A549 (cell line): Measurements from ENCODE around the gene GNG2. TPM values are rescaled to one million over a fixed set of nuclear protein-coding genes. Genes with fewer than 3 reads are reported as not detected.

ENCODE experiments used
- ATAC-seq, 2 experiments: fragments of 200-7000 bp in 1 of 2; fragments of >200 bp in 1 of 2; cut with Nextera tagmentation in 1 of 2; cut with Tn5 transposase in 1 of 2; 3 replicates each; pipeline versions ENCODE4 v1.8.0 to v1.9.1; 2018 to 2020; ENCODE audit warnings: mild to moderate bottlenecking in 1 of 2, moderate library complexity in 1 of 2
- CTCF ChIA-PET: fragments of 300-600 bp; sonication (Branson Sonifier 250); formaldehyde crosslinking; extraction: SDS; loops from one replicate; lab custom pipeline; 2021; ENCODE audit warnings: antibody characterized with exemption, inconsistent platforms; lab: Yijun Ruan, JAX
- POLR2A ChIA-PET: fragments of 350-600 bp; formaldehyde crosslinking; extraction: SDS; loops from one replicate; lab custom pipeline; 2021; ENCODE audit warnings: antibody characterized with exemption, inconsistent platforms; lab: Yijun Ruan, JAX
- DNase-seq, 2 experiments: peaks; one replicate each; pipeline versions ENCODE4 v3.0.0 to v3.0.0-alpha.2; 2011 to 2016; ENCODE audit warnings: low read depth in 1 of 2, low spot score in 1 of 2
- FAIRE-seq: peaks from 2 replicates; lab custom pipeline; 2011; peaks lifted over from hg19 to GRCh38; lab: Jason Lieb, UNC
- H3K27ac ChIP-seq, 2 experiments: fragments of >200 bp; sonication (Bioruptor Twin); formaldehyde crosslinking; 3 replicates each; pipeline ENCODE4 v1.5.1; 2016 to 2017
- H3K4me1 ChIP-seq: fragments of >200 bp; sonication (Bioruptor Twin); formaldehyde crosslinking; 3 replicates; pipeline ENCODE4 v1.6.1; 2016
- H3K4me2 ChIP-seq: fragments of >200 bp; sonication (Bioruptor Twin); formaldehyde crosslinking; 3 replicates; pipeline ENCODE4 v1.6.1; 2016
- H3K4me3 ChIP-seq: fragments of >200 bp; sonication (Bioruptor Twin); formaldehyde crosslinking; 3 replicates; pipeline ENCODE4 v1.5.1; 2016
- H3K9me3 ChIP-seq: fragments of >200 bp; sonication (Bioruptor Twin); formaldehyde crosslinking; 3 replicates; pipeline ENCODE4 v1.6.1; 2016
- BCL3 ChIP-seq: fragments of >200 bp; sonication (Bioruptor Twin); formaldehyde crosslinking; IDR thresholded peaks from 3 replicates; pipeline ENCODE4 v1.6.1; 2016
- BHLHE40 ChIP-seq: IDR thresholded peaks from 2 replicates; pipeline ENCODE4 v1.6.1; 2012; ENCODE audit warnings: low read depth, low read length, inconsistent platforms
- CBX8 ChIP-seq: fragments of 200-600 bp; sonication (generic); IDR thresholded peaks from 2 replicates; pipeline ENCODE4 v1.6.1; 2016
- CTCF ChIP-seq: fragments of >200 bp; sonication (Bioruptor Twin); formaldehyde crosslinking; IDR thresholded peaks from 3 replicates; pipeline ENCODE4 v1.5.1; 2016
- EHMT2 ChIP-seq: fragments of 200-600 bp; sonication (generic); IDR thresholded peaks from 2 replicates; pipeline ENCODE4 v1.6.1; 2016; ENCODE audit warnings: antibody characterized with exemption, low read depth, mild to moderate bottlenecking, moderate library complexity
- FOSB ChIP-seq: fragments of 250-450 bp; sonication (Bioruptor Pico); IDR thresholded peaks from 2 replicates; pipeline ENCODE4 v1.5.0; 2020; ENCODE audit warnings: mild to moderate bottlenecking, moderate library complexity
- FOXS1 ChIP-seq: fragments of 250-450 bp; sonication (Bioruptor Pico); IDR thresholded peaks from 2 replicates; pipeline ENCODE4 v1.5.0; 2020; ENCODE audit warnings: mild to moderate bottlenecking, moderate library complexity
- GATA3 ChIP-seq: IDR thresholded peaks from 2 replicates; pipeline ENCODE4 v1.6.1; 2012; ENCODE audit warnings: borderline replicate concordance
- HMGXB4 ChIP-seq: fragments of 250-450 bp; sonication (Bioruptor Pico); IDR thresholded peaks from 2 replicates; pipeline ENCODE4 v1.5.0; 2021; ENCODE audit warnings: mild to moderate bottlenecking, moderate library complexity, borderline replicate concordance
- HOXA7 ChIP-seq: fragments of 250-450 bp; sonication (Bioruptor Pico); IDR thresholded peaks from 2 replicates; pipeline ENCODE4 v1.5.0; 2020; ENCODE audit warnings: mild to moderate bottlenecking, moderate library complexity
- MAFK ChIP-seq: fragments of 450-650 bp; IDR thresholded peaks from 2 replicates; pipeline ENCODE4 v1.6.1; 2014; ENCODE audit not compliant: partially characterized antibody
- MYC ChIP-seq: IDR thresholded peaks from 2 replicates; pipeline ENCODE4 v1.6.1; 2012; ENCODE audit warnings: mild to moderate bottlenecking, inconsistent platforms, low read length, improper control_type of control experiment, borderline replicate concordance
- NR3C1 ChIP-seq: fragments of >200 bp; sonication (Bioruptor Twin); formaldehyde crosslinking; IDR thresholded peaks from 3 replicates; pipeline ENCODE4 v1.6.1; 2017
- RARB ChIP-seq: fragments of 250-450 bp; sonication (Bioruptor Pico); IDR thresholded peaks from 2 replicates; pipeline ENCODE4 v1.8.0; 2021; ENCODE audit warnings: mild to moderate bottlenecking, moderate library complexity
- ZNF302 ChIP-seq: fragments of 250-450 bp; sonication (Bioruptor Pico); IDR thresholded peaks from 2 replicates; pipeline ENCODE4 v1.9.0; 2021; ENCODE audit warnings: inconsistent platforms, mild to moderate bottlenecking, moderate library complexity
- WGBS: methylation state at CpG from one replicate; pipeline ENCODE4 v1.1.6; 2017; ENCODE audit errors: missing lambda C conversion rate; 5-methylcytosine and 5-hydroxymethylcytosine counted together
- polyA plus RNA-seq, 4 experiments: library from polyadenylated mRNA; depleted of rRNA in 3 of 4; stranded (reverse); fragments of >200 nt; fragmentation: RNase III in 1 of 4; extraction: RNeasy Plus Mini Kit Qiagen cat#74134 plus additional on column Dnase treatment in 1 of 4; gene quantifications; 2 replicates in 3 of 4; 3 replicates in 1 of 4; pipeline ENCODE4 v1.2.3, GENCODE V29; 2011 to 2017

The GNG2 gene
- polyA plus RNA-seq, 2 of the 4 experiments (the other 2 are of a cell fraction), result 2.1 to 3.0 TPM

- Histone ChIP-seq H3K4me3 (no peak overlapping the region), H3K4me2 (no peak overlapping the region), H3K27ac (no peak overlapping the region), H3K9me3 (no peaks in the 10 kb centered on the region), H3K4me1 (no peaks in the 10 kb centered on the region)
- ChIA-PET POLR2A (no interaction called here), CTCF (interaction anchor here (4.7 kb wide), 1 partner anchor 17 kb away, joined by 21 read pairs; no protein-coding TSS in a partner anchor)
- WGBS, result 94% methylated on average over 9 of the region's 9 CpGs
- no peak for DNase-seq
- ATAC-seq, result no peak
- no peak for TF ChIP-seq HMGXB4 (CRISPR knock-in tag)
- no peak for TF ChIP-seq GATA3
- TF ChIP-seq BHLHE40, result no peak
- no peak for TF ChIP-seq FOSB (CRISPR knock-in tag)
- FAIRE-seq, result no peak
Measured at GRCh38 chr14:52011523-52011922, 151.1 kb downstream of the GNG2 start.

- POLR2A ChIA-PET, result no interaction called here
- 89% methylated on average over 4 of the region's 4 CpGs for WGBS
- no peak overlapping the region for H3K4me3 ChIP-seq
- H3K4me2 ChIP-seq, result no peak overlapping the region
- DNase-seq (no peak), ATAC-seq (no peak), FAIRE-seq (no peak)
- TF ChIP-seq EHMT2 (no peak), MAFK (peak; percentile 84), RARB (CRISPR knock-in tag) (no peak)
- H3K4me1 ChIP-seq, result no peaks in the 10 kb centered on the region
- CTCF ChIA-PET, result interaction anchor here (0.7 to 1.0 kb wide), 3 partner anchors 12 to 33 kb away, joined by 3 to 4 read pairs (median 3); no protein-coding TSS in a partner anchor
- H3K9me3 ChIP-seq, result no peaks in the 10 kb centered on the region
- H3K27ac ChIP-seq, result no peak overlapping the region
Measured at GRCh38 chr14:52012635-52013034, 152.2 kb downstream of the GNG2 start.

- ATAC-seq, result peak; percentile 67 to 77
- 80% methylated on average over 11 of the region's 11 CpGs for WGBS
- Histone ChIP-seq H3K4me1 (no peaks in the 10 kb centered on the region), H3K27ac (no peak overlapping the region), H3K4me2 (no peak overlapping the region), H3K9me3 (no peaks in the 10 kb centered on the region), H3K4me3 (no peak overlapping the region)
- CTCF ChIA-PET, result interaction anchor here (1.0 to 1.3 kb wide), 2 partner anchors 10 to 12 kb away, joined by 3 to 4 read pairs; no protein-coding TSS in a partner anchor
- DNase-seq, result peak; percentile 8 to 20
- TF ChIP-seq BCL3 (no peak), NR3C1 (no peak), FOXS1 (CRISPR knock-in tag) (no peak), FOSB (CRISPR knock-in tag) (no peak), CTCF (no peak), HOXA7 (CRISPR knock-in tag) (no peak), CBX8 (no peak), MYC (no peak), ZNF302 (CRISPR knock-in tag) (no peak)
- POLR2A ChIA-PET, result no interaction called here
- no peak for FAIRE-seq
Measured at GRCh38 chr14:52013984-52014600, 153.7 kb downstream of the GNG2 start.
